DOHH2 (cell line): Measurements from ENCODE around the gene CACNA2D2.

Experiments
- H3F3A ChIP-seq: fragments of 200-600 bp; sonication (generic), shearing (Covaris generic); 2 replicates; pipeline ENCODE4 v1.6.0; 2016; ENCODE audit warnings: antibody characterized with exemption, mild to moderate bottlenecking; ENCODE audit not compliant: control insufficient read depth, insufficient read depth
- H3K27ac ChIP-seq: fragments of 200-600 bp; sonication (generic); 2 replicates; pipeline ENCODE4 v1.5.1; 2014; ENCODE audit warnings: low read depth, mild to moderate bottlenecking, low read length, moderate library complexity
- H3K27me3 ChIP-seq: fragments of 200-600 bp; sonication (generic); 2 replicates; pipeline ENCODE4 v1.6.1; 2014; ENCODE audit warnings: mild to moderate bottlenecking, low read length, mixed read lengths; ENCODE audit not compliant: control insufficient read depth
- H3K36me3 ChIP-seq: fragments of 200-600 bp; sonication (generic); 2 replicates; pipeline ENCODE4 v1.6.1; 2014; ENCODE audit warnings: mild to moderate bottlenecking, low read length, moderate library complexity, mixed read lengths; ENCODE audit not compliant: control insufficient read depth
- H3K4me1 ChIP-seq: fragments of 200-600 bp; sonication (generic); 2 replicates; pipeline ENCODE4 v1.6.1; 2014; ENCODE audit warnings: mild to moderate bottlenecking, low read length, mixed read lengths; ENCODE audit not compliant: control insufficient read depth
- H3K4me2 ChIP-seq: fragments of 200-600 bp; sonication (generic); 2 replicates; pipeline ENCODE4 v1.6.0; 2014; ENCODE audit warnings: mild to moderate bottlenecking, low read length, moderate library complexity
- H3K4me3 ChIP-seq: fragments of 200-600 bp; sonication (generic); 2 replicates; pipeline ENCODE4 v1.5.1; 2014; ENCODE audit warnings: mild to moderate bottlenecking, low read length, mixed read lengths
- H3K79me2 ChIP-seq: fragments of 200-600 bp; sonication (generic); 2 replicates; pipeline ENCODE4 v1.6.1; 2014; ENCODE audit warnings: mild to moderate bottlenecking, low read length, mixed read lengths; ENCODE audit not compliant: control insufficient read depth
- H3K9me2 ChIP-seq: fragments of 200-600 bp; sonication (generic); replicated peaks from 2 replicates; pipeline ENCODE4 v1.6.1; 2014; ENCODE audit warnings: mild to moderate bottlenecking, low read length, mixed read lengths; ENCODE audit not compliant: control insufficient read depth
- H3K9me3 ChIP-seq: fragments of 200-600 bp; sonication (generic); 2 replicates; pipeline ENCODE4 v1.6.1; 2014; ENCODE audit warnings: antibody characterized with exemption, low read length, mixed read lengths; ENCODE audit not compliant: control insufficient read depth, insufficient read depth
- H4K20me1 ChIP-seq: fragments of 200-600 bp; sonication (generic); 2 replicates; pipeline ENCODE4 v1.6.0; 2014; ENCODE audit warnings: low read depth, mild to moderate bottlenecking, antibody characterized with exemption, low read length, moderate library complexity; ENCODE audit not compliant: control insufficient read depth, insufficient read depth
- CTCF ChIP-seq: fragments of 200-600 bp; sonication (generic); IDR thresholded peaks from one replicate; pipeline ENCODE4 v1.5.1; 2014; ENCODE audit warnings: antibody characterized with exemption, mild to moderate bottlenecking, low read depth, low read length; ENCODE audit not compliant: poor library complexity, severe bottlenecking
- EZH2phosphoT487 ChIP-seq: fragments of 200-600 bp; sonication (generic); IDR thresholded peaks from 2 replicates; pipeline ENCODE4 v1.6.1; 2017; ENCODE audit warnings: borderline replicate concordance, mild to moderate bottlenecking, antibody characterized with exemption, low read length, moderate library complexity, mixed read lengths

Gene CACNA2D2

GRCh38 chr3:50356553-50356952 is 146.9 kb downstream of the CACNA2D2 start:
- H4K20me1 ChIP-seq = peaks cover 23% of the 10 kb centered on the region

GRCh38 chr3:50355829-50356552 is 147.4 kb downstream of the CACNA2D2 start:
- no peaks in the 10 kb centered on the region for H3K27me3 ChIP-seq
- 0 out of 2 replicates have a peak, but pooled peaks cover 4% of the 10 kb centered on the region for H3F3A ChIP-seq
- H3K9me3 ChIP-seq = no peaks in the 10 kb centered on the region
- H3K36me3 ChIP-seq = peaks cover 58% of the 10 kb centered on the region
- peaks cover 42% of the 10 kb centered on the region for H3K4me1 ChIP-seq
- no peak overlapping the region for H3K27ac ChIP-seq
- peaks cover 23% of the 10 kb centered on the region for H4K20me1 ChIP-seq
- peak overlapping the region; percentile 92 for H3K4me3 ChIP-seq
- H3K4me2 ChIP-seq = peak overlapping the region; percentile 79
- H3K9me2 ChIP-seq = no peaks in the 10 kb centered on the region
- no peak for TF ChIP-seq EZH2phosphoT487
- no peak for TF ChIP-seq CTCF
- H3K79me2 ChIP-seq = peaks cover 60% of the 10 kb centered on the region

More at GRCh38 chr3:50356553-50356952, 146.9 kb downstream of the CACNA2D2 start:
- H3K9me3 ChIP-seq = no peaks in the 10 kb centered on the region
- TF ChIP-seq EZH2phosphoT487 (no peak), CTCF (no peak)
- H3K4me1 ChIP-seq = peaks cover 37% of the 10 kb centered on the region
- H3K4me3 ChIP-seq = peak overlapping the region; percentile 92
- H3K27ac ChIP-seq = no peak overlapping the region
- no peaks in the 10 kb centered on the region for H3K27me3 ChIP-seq
- no peaks in the 10 kb centered on the region for H3K9me2 ChIP-seq
- peak overlapping the region; percentile 79 for H3K4me2 ChIP-seq
- H3K36me3 ChIP-seq = peaks cover 58% of the 10 kb centered on the region
- H3K79me2 ChIP-seq = peaks cover 54% of the 10 kb centered on the region
- H3F3A ChIP-seq = 0 out of 2 replicates have a peak, but pooled peaks cover 4% of the 10 kb centered on the region

GRCh38 chr3:50354850-50355249 is 148.6 kb downstream of the CACNA2D2 start:
- Histone ChIP-seq H3K79me2 (peaks cover 67% of the 10 kb centered on the region), H4K20me1 (peaks cover 23% of the 10 kb centered on the region), H3K27ac (no peak overlapping the region), H3K4me3 (no peak overlapping the region), H3F3A (0 out of 2 replicates have a peak, but pooled peaks cover 4% of the 10 kb centered on the region), H3K4me2 (no peak overlapping the region), H3K4me1 (peaks cover 47% of the 10 kb centered on the region), H3K9me3 (no peaks in the 10 kb centered on the region), H3K27me3 (no peaks in the 10 kb centered on the region), H3K36me3 (peaks cover 58% of the 10 kb centered on the region), H3K9me2 (no peaks in the 10 kb centered on the region)
- TF ChIP-seq CTCF (no peak), EZH2phosphoT487 (no peak)
